Central memory CD8-positive, alpha-beta T cell (primary cell): Measurements from ENCODE around the gene EGFL7.

Experiments
- ATAC-seq: fragments of 150-1000 bp; cut with Tn5 transposase; replicated peaks from 2 replicates; pipeline ENCODE4 v1.10.0; 2022; ENCODE audit warnings: mild to moderate bottlenecking, moderate FRiP score, moderate number of reproducible peaks; ENCODE audit not compliant: poor library complexity, severe bottlenecking; ENCODE audit errors: extremely low read depth
- DNase-seq, 2 donors: peaks; one replicate each; pipeline ENCODE4 v3.0.0; 2021; ENCODE audit warnings: low spot score in 2 of 2
- H3K27ac Mint-ChIP-seq: one replicate; pipeline ENCODE4 v1.8.0; 2022; ENCODE audit warnings: low read depth, mild to moderate bottlenecking, moderate library complexity, mixed read lengths
- H3K27me3 Mint-ChIP-seq: one replicate; pipeline ENCODE4 v1.8.0; 2022; ENCODE audit warnings: mixed read lengths
- H3K36me3 Mint-ChIP-seq: one replicate; pipeline ENCODE4 v1.8.0; 2022; ENCODE audit warnings: mild to moderate bottlenecking, moderate library complexity, mixed read lengths; ENCODE audit not compliant: insufficient read depth
- H3K4me1 Mint-ChIP-seq: one replicate; pipeline ENCODE4 v1.8.0; 2022; ENCODE audit warnings: mixed read lengths
- H3K4me3 Mint-ChIP-seq: one replicate; pipeline ENCODE4 v1.8.0; 2022; ENCODE audit warnings: mild to moderate bottlenecking, moderate library complexity, mixed read lengths
- H3K9me3 Mint-ChIP-seq: one replicate; pipeline ENCODE4 v1.8.0; 2022; ENCODE audit warnings: mixed read lengths

Gene EGFL7

GRCh38 chr9:136718345-136719194 lies 55.9 kb downstream of the EGFL7 start:
- Mint-ChIP-seq H3K4me1 (peaks cover 5% of the 10 kb centered on the region), H3K27me3 (peaks cover 10% of the 10 kb centered on the region), H3K9me3 (no peaks in the 10 kb centered on the region), H3K4me3 (no peak overlapping the region), H3K36me3 (peaks cover 8% of the 10 kb centered on the region), H3K27ac (no peak overlapping the region)
- ATAC-seq, result no peak
- no peak for DNase-seq

GRCh38 chr9:136719195-136719880 lies 56.6 kb downstream of the EGFL7 start:
- Mint-ChIP-seq H3K9me3 (no peaks in the 10 kb centered on the region), H3K27ac (no peak overlapping the region), H3K4me3 (no peak overlapping the region), H3K4me1 (peaks cover 10% of the 10 kb centered on the region), H3K27me3 (peaks cover 2% of the 10 kb centered on the region), H3K36me3 (peaks cover 16% of the 10 kb centered on the region)
- ATAC-seq (no peak), DNase-seq (no peak)

- Mint-ChIP-seq H3K36me3 (peaks cover 26% of the 10 kb centered on the region), H3K9me3 (no peaks in the 10 kb centered on the region), H3K4me1 (peaks cover 13% of the 10 kb centered on the region), H3K4me3 (no peak overlapping the region), H3K27me3 (no peaks in the 10 kb centered on the region), H3K27ac (no peak overlapping the region)
- no peak for ATAC-seq
- DNase-seq, result no peak
Measured at GRCh38 chr9:136720251-136720897, 57.7 kb downstream of the EGFL7 start.

GRCh38 chr9:136720898-136721338 lies 58.2 kb downstream of the EGFL7 start:
- Mint-ChIP-seq H3K4me1 (peaks cover 13% of the 10 kb centered on the region), H3K27ac (no peak overlapping the region), H3K4me3 (no peak overlapping the region), H3K36me3 (peaks cover 28% of the 10 kb centered on the region), H3K27me3 (no peaks in the 10 kb centered on the region), H3K9me3 (no peaks in the 10 kb centered on the region)
- ATAC-seq (no peak), DNase-seq (no peak)

GRCh38 chr9:136721339-136722092 lies 58.8 kb downstream of the EGFL7 start:
- DNase-seq (no peak), ATAC-seq (no peak)
- H3K27ac Mint-ChIP-seq, result no peak overlapping the region
- H3K9me3 Mint-ChIP-seq, result no peaks in the 10 kb centered on the region
- H3K4me3 Mint-ChIP-seq, result no peak overlapping the region
- no peaks in the 10 kb centered on the region for H3K27me3 Mint-ChIP-seq
- peaks cover 33% of the 10 kb centered on the region for H3K36me3 Mint-ChIP-seq
- peaks cover 17% of the 10 kb centered on the region for H3K4me1 Mint-ChIP-seq
